Measurements from ENCODE around the gene KIAA1328.

Gene KIAA1328

DNA sequence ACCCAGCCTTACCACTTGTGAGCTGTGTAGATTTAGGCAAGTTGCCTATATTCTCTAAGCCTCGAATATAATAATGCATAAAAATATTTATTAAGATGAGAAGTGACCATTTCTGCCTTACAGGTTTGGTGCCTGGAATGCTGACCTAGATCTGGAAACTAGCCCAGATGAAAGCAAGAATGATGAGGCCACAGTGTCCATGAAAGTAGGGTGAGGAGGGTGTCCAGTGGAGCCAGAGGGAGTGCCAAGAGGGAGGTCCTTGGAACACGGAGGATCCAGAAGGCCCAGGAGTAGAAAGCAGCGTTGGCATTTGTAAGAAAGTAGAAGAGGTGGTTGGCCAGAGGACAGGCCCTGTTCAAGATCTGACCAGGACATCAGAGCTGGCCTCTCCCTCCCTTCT, 402.3 kb downstream of the KIAA1328 start:
- no peak overlapping the region for H3K27ac ChIP-seq
- TF ChIP-seq ZFX (IDR thresholded peaks at IDR 0.05) (no peak), CTCF (conservative IDR thresholded peaks at IDR 0.05) (no peak)

- TF ChIP-seq CTCF (conservative IDR thresholded peaks at IDR 0.05) (no peak), ZFX (IDR thresholded peaks at IDR 0.05) (no peak)
- H3K27ac ChIP-seq = no peak overlapping the region
Observed at GRCh38 chr18:37235583-37235982, 406.7 kb downstream of the KIAA1328 start.

- TF ChIP-seq CTCF (conservative IDR thresholded peaks at IDR 0.05) (no peak), ZFX (IDR thresholded peaks at IDR 0.05) (no peak)
- no peak overlapping the region for H3K27ac ChIP-seq
Observed at GRCh38 chr18:37238282-37239108, 409.6 kb downstream of the KIAA1328 start.

DNA sequence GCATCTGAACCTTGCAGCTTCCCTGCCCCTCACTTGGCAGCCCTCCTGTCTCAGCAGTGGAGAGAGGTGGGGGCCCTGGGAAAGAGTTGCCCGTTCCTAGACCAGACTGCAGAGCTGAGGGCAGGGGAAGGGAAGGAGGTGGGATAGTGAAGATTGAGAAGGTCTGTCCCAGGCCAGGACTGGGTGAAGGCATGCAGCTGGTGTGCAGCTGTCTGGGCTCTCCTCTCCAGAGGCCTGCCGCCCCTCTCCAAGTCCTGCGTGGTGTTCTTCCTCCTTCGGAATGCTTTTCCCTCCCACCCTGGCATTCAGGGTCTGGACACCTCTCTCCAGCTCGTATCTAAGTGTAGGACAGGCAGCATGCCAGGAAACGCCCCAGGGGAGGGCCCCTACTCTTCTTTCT, 413.2 kb downstream of the KIAA1328 start:
- no peak overlapping the region for H3K27ac ChIP-seq
- no peak for TF ChIP-seq ZFX (IDR thresholded peaks at IDR 0.05)
- no peak for TF ChIP-seq CTCF (conservative IDR thresholded peaks at IDR 0.05)

DNA sequence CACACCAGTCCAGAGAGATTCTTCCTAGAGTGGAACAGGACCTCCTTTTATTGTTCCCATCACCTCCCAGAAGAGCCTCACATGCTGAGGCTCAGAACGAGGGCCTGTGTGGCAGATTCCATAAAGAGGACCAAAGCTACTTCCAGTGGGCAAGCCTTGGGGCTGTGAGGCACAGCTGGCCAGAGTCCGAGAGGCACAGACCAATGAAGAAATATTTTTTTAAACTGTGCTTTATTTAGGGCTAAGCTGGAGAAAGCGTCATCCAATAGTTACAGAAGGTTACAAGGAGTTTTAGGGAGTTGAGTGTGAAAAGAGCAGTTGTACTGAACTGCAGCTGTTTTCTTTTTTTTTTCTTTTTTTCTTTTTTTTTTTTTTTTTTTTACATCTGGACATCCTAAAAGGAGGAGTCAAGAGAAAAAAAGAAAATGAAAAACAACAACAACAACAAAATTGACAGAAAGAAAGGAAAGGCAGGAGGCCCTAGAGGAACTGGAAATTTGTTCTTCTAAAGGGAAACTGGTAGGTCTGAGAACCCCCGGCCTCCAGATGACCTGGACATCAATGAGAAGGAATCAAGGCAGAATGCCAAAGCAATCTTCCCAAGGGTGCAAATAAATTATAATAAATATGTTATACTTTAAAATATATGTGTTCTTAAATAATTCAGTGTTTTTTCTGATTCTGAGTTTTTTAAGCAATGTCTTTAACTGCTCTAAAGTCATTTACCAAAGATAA, 414.1 kb downstream of the KIAA1328 start:
- no peak overlapping the region for H3K27ac ChIP-seq
- TF ChIP-seq ZFX (IDR thresholded peaks at IDR 0.05) (no peak), CTCF (conservative IDR thresholded peaks at IDR 0.05) (no peak)

- TF ChIP-seq CTCF (conservative IDR thresholded peaks at IDR 0.05) (no peak), ZFX (IDR thresholded peaks at IDR 0.05) (no peak)
- no peak overlapping the region for H3K27ac ChIP-seq
Observed at GRCh38 chr18:37243741-37244140, 414.8 kb downstream of the KIAA1328 start.

DNA sequence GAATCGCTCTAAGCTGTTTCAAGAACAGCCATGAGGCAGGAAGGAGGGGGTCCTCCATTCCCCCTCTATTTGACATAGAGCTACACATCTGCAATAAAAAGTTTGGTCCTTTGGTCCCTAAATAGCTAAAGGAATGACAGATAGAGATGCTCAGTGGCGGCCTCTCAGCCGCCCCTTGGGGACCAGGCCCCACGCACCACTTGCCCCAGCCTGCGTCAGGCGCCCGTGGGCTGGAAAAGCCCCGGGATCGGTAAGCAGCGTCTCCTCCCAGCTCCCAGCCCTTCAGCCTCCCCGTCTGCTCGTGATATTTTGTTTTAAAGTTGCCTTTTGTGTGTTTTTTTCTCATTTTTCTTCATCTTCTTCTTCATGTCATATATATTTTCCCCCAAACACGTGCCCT, 415.7 kb downstream of the KIAA1328 start:
- TF ChIP-seq ZFX (IDR thresholded peaks at IDR 0.05) (no peak), CTCF (conservative IDR thresholded peaks at IDR 0.05) (no peak)
- no peak overlapping the region for H3K27ac ChIP-seq

Measured in C4-2B (cell line).